IMR-90 (cell line): ENCODE measurements around the gene MGAT5. TPM values are rescaled to one million over a fixed set of nuclear protein-coding genes. Genes with fewer than 3 reads are reported as not detected.

Experiments used
- ATAC-seq: fragments of 200-7000 bp; cut with Tn5 transposase; 2 replicates; pipeline ENCODE4 v1.9.1; 2020; ENCODE audit warnings: low read depth, mild to moderate bottlenecking, moderate library complexity
- BruUV-seq: library from RNA; stranded (reverse); fragments of 400-500 nt; replicated peaks from 2 replicates; lab custom pipeline; 2021; lab: Mats Ljungman, UMichigan
- CTCF ChIA-PET: fragments of 300-600 bp; formaldehyde crosslinking; extraction: SDS; loops from one replicate; lab custom pipeline; 2021; ENCODE audit warnings: antibody characterized with exemption; lab: Yijun Ruan, JAX
- POLR2A ChIA-PET: fragments of 300-600 bp; sonication (Branson Sonifier 250); formaldehyde crosslinking; loops from one replicate; lab custom pipeline; 2022; ENCODE audit warnings: antibody characterized with exemption; ENCODE audit not compliant: unreplicated experiment; lab: Charles Lee
- DNase-seq: peaks from one replicate; pipeline ENCODE4 v3.0.0; 2013
- H2AFZ ChIP-seq: replicated peaks from 2 replicates; pipeline ENCODE3; 2013; ENCODE audit warnings: low read length, mild to moderate bottlenecking; ENCODE audit not compliant: poor library complexity
- H2AK5ac ChIP-seq: 2 replicates; pipeline ENCODE4 v1.6.1; 2013; ENCODE audit warnings: low read depth, low read length, inconsistent platforms
- H2AK9ac ChIP-seq: replicated peaks from 2 replicates; pipeline ENCODE3; 2013; ENCODE audit warnings: mild to moderate bottlenecking, low read depth, low read length, moderate library complexity; ENCODE audit not compliant: poor library complexity
- H2BK120ac ChIP-seq: 2 replicates; pipeline ENCODE4 v1.6.1; 2013; ENCODE audit warnings: low read depth, low read length, inconsistent platforms
- H2BK15ac ChIP-seq: 3 replicates; pipeline ENCODE4 v1.6.1; 2013; ENCODE audit warnings: low read depth, low read length, inconsistent platforms
- H2BK20ac ChIP-seq: 2 replicates; pipeline ENCODE4 v1.6.1; 2013; ENCODE audit warnings: low read depth, mild to moderate bottlenecking, inconsistent platforms, low read length, moderate library complexity
- H2BK5ac ChIP-seq: 2 replicates; pipeline ENCODE4 v1.6.1; 2013; ENCODE audit warnings: mild to moderate bottlenecking, low read depth, low read length, inconsistent platforms; ENCODE audit not compliant: poor library complexity, severe bottlenecking
- H3K14ac ChIP-seq: replicated peaks from 2 replicates; pipeline ENCODE4 v1.6.1; 2013; ENCODE audit warnings: low read depth, low read length, inconsistent platforms
- H3K18ac ChIP-seq: 2 replicates; pipeline ENCODE4 v1.6.1; 2013; ENCODE audit warnings: low read depth, low read length, control low read depth
- H3K23ac ChIP-seq: 2 replicates; pipeline ENCODE4 v1.6.1; 2013; ENCODE audit warnings: low read depth, low read length, inconsistent platforms
- H3K27ac ChIP-seq: 2 replicates; pipeline ENCODE4 v1.5.1; 2013; ENCODE audit warnings: mild to moderate bottlenecking, control low read depth, low read length; ENCODE audit not compliant: insufficient read depth
- H3K27me3 ChIP-seq: 2 replicates; pipeline ENCODE4 v1.6.1; 2013; ENCODE audit warnings: low read length; ENCODE audit not compliant: control insufficient read depth, insufficient read depth
- H3K36me3 ChIP-seq: 2 replicates; pipeline ENCODE4 v1.6.1; 2013; ENCODE audit warnings: low read length, mixed read lengths; ENCODE audit not compliant: control insufficient read depth, insufficient read depth
- H3K4ac ChIP-seq: 2 replicates; pipeline ENCODE4 v1.6.1; 2013; ENCODE audit warnings: low read depth, low read length, inconsistent platforms
- H3K4me1 ChIP-seq: 2 replicates; pipeline ENCODE4 v1.6.1; 2013; ENCODE audit warnings: low read length, mixed read lengths; ENCODE audit not compliant: control insufficient read depth, insufficient read depth
- H3K4me2 ChIP-seq: 2 replicates; pipeline ENCODE4 v1.6.1; 2013; ENCODE audit warnings: low read depth, mild to moderate bottlenecking, control low read depth, low read length, moderate library complexity
- H3K4me3 ChIP-seq: 2 replicates; pipeline ENCODE4 v1.5.1; 2013; ENCODE audit warnings: low read depth, mild to moderate bottlenecking, control low read depth, low read length, moderate library complexity; ENCODE audit not compliant: insufficient read depth
- H3K56ac ChIP-seq: 2 replicates; pipeline ENCODE4 v1.6.1; 2013; ENCODE audit warnings: low read length, inconsistent platforms; ENCODE audit not compliant: insufficient read depth; ENCODE audit errors: extremely low read depth
- H3K79me1 ChIP-seq, 2 experiments: 2 replicates each; pipeline ENCODE4 v1.6.1; 2013; ENCODE audit warnings: low read length in 2 of 2, inconsistent platforms in 1 of 2, low read depth in 1 of 2
- H3K9ac ChIP-seq: 2 replicates; pipeline ENCODE4 v1.6.1; 2013; ENCODE audit warnings: low read depth, low read length, control low read depth
- H3K9me1 ChIP-seq: 2 replicates; pipeline ENCODE4 v1.6.1; 2013; ENCODE audit warnings: low read length, inconsistent platforms; ENCODE audit not compliant: insufficient read depth
- H3K9me3 ChIP-seq: 2 replicates; pipeline ENCODE4 v1.6.1; 2013; ENCODE audit warnings: low read length; ENCODE audit not compliant: control insufficient read depth, insufficient read depth
- H4K20me1 ChIP-seq: 2 replicates; pipeline ENCODE4 v1.6.1; 2013; ENCODE audit warnings: low read length, inconsistent platforms; ENCODE audit not compliant: insufficient read depth
- H4K5ac ChIP-seq: 2 replicates; pipeline ENCODE4 v1.6.1; 2013; ENCODE audit warnings: mild to moderate bottlenecking, low read depth, low read length, control low read depth
- H4K8ac ChIP-seq, 2 experiments: 2 replicates each; pipeline ENCODE4 v1.6.1; 2013; ENCODE audit warnings: low read depth in 2 of 2, low read length in 2 of 2, control low read depth in 1 of 2, inconsistent platforms in 1 of 2
- H4K91ac ChIP-seq: 2 replicates; pipeline ENCODE4 v1.6.1; 2013; ENCODE audit warnings: low read depth, low read length, inconsistent platforms; ENCODE audit not compliant: insufficient read depth
- BHLHE40 ChIP-seq: fragments of 150-350 bp; IDR thresholded peaks from 2 replicates; pipeline ENCODE4 v1.6.1; 2016; ENCODE audit warnings: mild to moderate bottlenecking, low read depth, low read length
- CEBPB ChIP-seq: IDR thresholded peaks from 2 replicates; pipeline ENCODE4 v1.6.1; 2012; ENCODE audit warnings: low read depth, low read length, improper control_type of control experiment
- CTCF ChIP-seq: conservative IDR thresholded peaks from 2 replicates; pipeline ENCODE4 v1.5.1; 2012; ENCODE audit warnings: mild to moderate bottlenecking, low read depth, low read length, improper control_type of control experiment
- MAZ ChIP-seq: IDR thresholded peaks from 2 replicates; pipeline ENCODE4 v1.6.1; 2012; ENCODE audit warnings: low read depth, mild to moderate bottlenecking, low read length, improper control_type of control experiment, moderate library complexity, borderline replicate concordance
- POLR2A ChIP-seq: IDR thresholded peaks from 2 replicates; pipeline ENCODE4 v1.6.1; 2012; ENCODE audit warnings: mild to moderate bottlenecking, low read depth, low read length
- RFX5 ChIP-seq: IDR thresholded peaks from 2 replicates; pipeline ENCODE4 v1.8.0; 2012; ENCODE audit warnings: low read depth, mild to moderate bottlenecking, low read length, moderate library complexity
- SMC3 ChIP-seq: fragments of 150-350 bp; IDR thresholded peaks from 2 replicates; pipeline ENCODE4 v1.6.1; 2016; ENCODE audit warnings: low read depth, mild to moderate bottlenecking, antibody characterized with exemption, low read length, moderate library complexity
- WGBS, 2 experiments: methylation state at CpG; one replicate each; pipeline versions ENCODE4 v1.1.5 to v1.1.7; 2013; ENCODE audit warnings: missing lambda C conversion rate in 2 of 2; ENCODE audit not compliant: insufficient read length in 1 of 2; ENCODE audit errors: extremely low coverage in 2 of 2; 5-methylcytosine and 5-hydroxymethylcytosine counted together
- dilution Hi-C: fragments of 300-500 bp; cut with HindIII; formaldehyde crosslinking; loops from one replicate; pipeline ENCODE4 v1.14.3; 2018; ENCODE audit warnings: low sequenced_read_pairs; ENCODE audit not compliant: unreplicated experiment
- in situ Hi-C: fragments of 300-500 bp; cut with MboI; formaldehyde crosslinking; loops from 3 replicates; pipeline ENCODE4 v1.14.3; 2019; ENCODE audit warnings: low sequenced_read_pairs, inconsistent platforms, mixed read lengths
- intact Hi-C: fragments of 100-400 bp; cut with micrococcal nuclease; formaldehyde crosslinking; loops from 2 replicates; pipeline ENCODE4 v1.10.0; 2022
- polyA plus RNA-seq, 3 experiments: library from polyadenylated mRNA; depleted of rRNA; stranded (reverse); fragments of >200 nt; gene quantifications; 2 replicates each; pipeline ENCODE4 v1.2.3, GENCODE V29; 2012; ENCODE audit warnings: low replicate concordance in 1 of 3
- total RNA-seq: library from RNA; depleted of rRNA; stranded (reverse); fragments of >200 nt; gene quantifications from 2 replicates; pipeline ENCODE4 v1.2.3, GENCODE V29; 2012

Gene MGAT5
- total and polyA plus RNA-seq, 2 of the 4 experiments (the other 2 are of a cell fraction) = 22.9 to 59.9 TPM

DNA sequence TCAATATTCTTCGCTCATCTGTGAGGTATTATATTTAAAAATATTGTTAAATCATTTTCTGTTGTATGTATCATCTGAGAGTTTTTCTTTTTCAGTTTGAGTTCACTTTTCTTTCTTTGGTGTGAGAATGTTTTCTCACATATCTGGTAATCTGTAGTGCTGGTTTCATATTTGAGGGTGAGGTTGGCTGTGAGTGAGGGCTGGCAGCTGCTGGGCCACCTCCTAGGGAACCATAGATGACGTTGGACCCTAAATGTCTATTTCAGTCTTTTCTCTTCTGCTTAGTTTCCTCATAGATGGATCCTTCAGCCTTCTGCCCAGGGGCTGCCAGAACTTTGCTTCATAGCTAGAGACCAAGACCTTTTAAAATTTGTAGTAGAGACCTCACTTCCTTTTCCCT, 33.5 kb downstream of the MGAT5 start:
- POLR2A ChIA-PET = no interaction called here
- H3K14ac ChIP-seq = no peak overlapping the region
- H3K4me1 ChIP-seq = peaks cover 5% of the 10 kb centered on the region; the same call in 1 of the 2 replicates
- no peak overlapping the region for H4K91ac ChIP-seq
- H3K79me1 ChIP-seq = peaks cover 12 to 66% of the 10 kb centered on the region in 2 experiments
- H2AK9ac ChIP-seq = no peak overlapping the region
- H3K23ac ChIP-seq = no peak overlapping the region
- H2BK5ac ChIP-seq = no peak overlapping the region
- no peak overlapping the region for H3K4me3 ChIP-seq
- no peaks in the 10 kb centered on the region for H3K27me3 ChIP-seq
- in situ Hi-C loops (no loop called here), dilution Hi-C loops (no loop called here), intact Hi-C loops (no loop called here)
- no peak overlapping the region for H3K9ac ChIP-seq
- peaks cover 29% of the 10 kb centered on the region; the same call in 1 of the 2 replicates for H4K20me1 ChIP-seq
- H2BK20ac ChIP-seq = no peak overlapping the region
- no peak overlapping the region for H3K27ac ChIP-seq
- no peak overlapping the region for H2BK120ac ChIP-seq
- no peak overlapping the region for H2AK5ac ChIP-seq
- no peak overlapping the region for H3K4me2 ChIP-seq
- no peak overlapping the region for H3K56ac ChIP-seq
- peaks cover 21% of the 10 kb centered on the region for H3K9me1 ChIP-seq
- CTCF ChIA-PET = no interaction called here
- ATAC-seq (no peak), DNase-seq (no peak)
- H4K5ac ChIP-seq = no peak overlapping the region
- no peak overlapping the region for H2BK15ac ChIP-seq
- no CpG with 5 or more reads among the region's 2 CpGs for WGBS, 2 experiments
- TF ChIP-seq RFX5 = no peak
- TF ChIP-seq SMC3 = no peak
- TF ChIP-seq CTCF = no peak
- TF ChIP-seq MAZ = no peak
- TF ChIP-seq BHLHE40 = no peak
- no peak for TF ChIP-seq CEBPB
- TF ChIP-seq POLR2A = no peak
- H3K4ac ChIP-seq = no peak overlapping the region
- no peaks in the 10 kb centered on the region for H3K9me3 ChIP-seq
- peaks cover 2% of the 10 kb centered on the region; the same call in 1 of the 2 replicates for H3K36me3 ChIP-seq
- H4K8ac ChIP-seq = no peak overlapping the region
- no peak overlapping the region for H2AFZ ChIP-seq
- no TSS peak for BruUV-seq
- no peak overlapping the region for H3K18ac ChIP-seq
